Naive B cell (primary cell): ENCODE measurements around the gene GPR39. TPM values are rescaled to one million over a fixed set of nuclear protein-coding genes. Genes with fewer than 3 reads are reported as not detected.
"Not testable (repeated sequence)": the region's sequence is repeated elsewhere in the genome, so short reads cannot be mapped to it uniquely, and the experiment has no call there.

Experiments used
- ATAC-seq, 2 donors: fragments of 150-1000 bp; cut with Tn5 transposase; 2 replicates each; pipeline ENCODE4 v1.10.0; 2021; ENCODE audit warnings: low read depth in 2 of 2, mild to moderate bottlenecking in 2 of 2, moderate library complexity in 2 of 2
- DNase-seq: peaks from one replicate; pipeline ENCODE4 v3.0.0; 2022
- H3K27ac Mint-ChIP-seq, 6 donors: one replicate each; pipeline ENCODE4 v1.8.0; 2020 to 2022; ENCODE audit warnings: mild to moderate bottlenecking in 6 of 6, mixed read lengths in 6 of 6, moderate library complexity in 5 of 6, inconsistent platforms in 2 of 6
- H3K27me3 Mint-ChIP-seq, 3 donors: one replicate each; pipeline ENCODE4 v1.8.0; 2021 to 2022; ENCODE audit warnings: mixed read lengths in 3 of 3, mild to moderate bottlenecking in 1 of 3
- H3K36me3 Mint-ChIP-seq, 2 donors: one replicate each; pipeline ENCODE4 v1.8.0; 2020 to 2022; ENCODE audit warnings: mixed read lengths in 2 of 2, inconsistent platforms in 1 of 2, mild to moderate bottlenecking in 1 of 2
- H3K4me1 Mint-ChIP-seq, 3 donors: one replicate each; pipeline ENCODE4 v1.8.0; 2020 to 2022; ENCODE audit warnings: mixed read lengths in 3 of 3, inconsistent platforms in 1 of 3, mild to moderate bottlenecking in 1 of 3, moderate library complexity in 1 of 3
- H3K4me3 Mint-ChIP-seq, 8 donors: one replicate each; pipeline ENCODE4 v1.8.0; 2020 to 2022; ENCODE audit warnings: mild to moderate bottlenecking in 8 of 8, mixed read lengths in 8 of 8, moderate library complexity in 8 of 8, inconsistent platforms in 2 of 8
- H3K9me3 Mint-ChIP-seq, 7 donors: one replicate each; pipeline ENCODE4 v1.8.0; 2020 to 2022; ENCODE audit warnings: mixed read lengths in 7 of 7, mild to moderate bottlenecking in 5 of 7, inconsistent platforms in 2 of 7, moderate library complexity in 1 of 7
- polyA plus RNA-seq, 6 donors: library from polyadenylated mRNA; unstranded; fragments of 300-500 nt; fragmentation: Illumina TruSeq; gene quantifications; one replicate each; pipeline ENCODE4 v1.2.3, GENCODE V29; 2021; ENCODE audit warnings: low read depth in 6 of 6

The GPR39 gene
- polyA plus RNA-seq, 6 donors from 2014 or later, result not detected

GRCh38 chr2:132496555-132496954 is 80.0 kb downstream of the GPR39 start:
- no peak overlapping the region for H3K27ac Mint-ChIP-seq
- peaks cover 0 to 10% (median 0%) of the 10 kb centered on the region in 7 donors for H3K9me3 Mint-ChIP-seq
- DNase-seq (no peak), ATAC-seq (no peak)
- H3K4me3 Mint-ChIP-seq, result no peak overlapping the region
- H3K4me1 Mint-ChIP-seq, result no peaks in the 10 kb centered on the region
- H3K36me3 Mint-ChIP-seq, result no peaks in the 10 kb centered on the region
- H3K27me3 Mint-ChIP-seq, result no peaks in the 10 kb centered on the region

- no peak for ATAC-seq
- Mint-ChIP-seq H3K9me3 (peaks cover 0 to 18% (median 5%) of the 10 kb centered on the region in 7 donors), H3K4me1 (no peaks in the 10 kb centered on the region), H3K27me3 (no peaks in the 10 kb centered on the region), H3K36me3 (no peaks in the 10 kb centered on the region), H3K27ac (no peak overlapping the region), H3K4me3 (no peak overlapping the region)
- no peak for DNase-seq
These were observed 81.0 kb downstream of the GPR39 start for GRCh38 chr2:132497591-132497990.

DNA sequence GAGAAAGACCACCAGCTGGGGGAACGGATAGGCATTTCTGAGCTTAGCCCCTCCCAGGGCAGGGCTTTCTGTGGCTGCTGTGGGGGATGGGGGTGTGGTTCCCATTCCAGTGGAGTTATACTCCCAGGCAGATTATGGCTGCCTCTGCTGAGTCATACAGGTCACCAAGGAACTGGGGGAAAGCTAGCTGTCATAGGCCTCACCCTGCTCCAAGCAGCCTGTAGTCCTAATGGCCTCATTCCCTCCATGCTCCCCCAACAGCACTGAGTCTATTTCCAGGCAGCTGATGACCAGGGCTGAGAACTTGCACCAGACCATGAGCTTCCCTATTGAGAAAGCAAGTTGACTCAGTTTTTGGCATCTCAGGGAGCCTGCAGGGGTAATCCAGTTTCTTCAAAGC is 87.1 kb downstream of the GPR39 start:
- ATAC-seq, result no peak
- Mint-ChIP-seq H3K4me3 (no peak overlapping the region), H3K27me3 (no peaks in the 10 kb centered on the region), H3K36me3 (peaks cover 0 to 3% of the 10 kb centered on the region in 2 donors), H3K9me3 (peaks cover 0 to 58% (median 12%) of the 10 kb centered on the region in 7 donors), H3K4me1 (no peaks in the 10 kb centered on the region), H3K27ac (peak overlapping the region in 1 of 6 donors; percentile 20)
- DNase-seq, result no peak

- H3K36me3 Mint-ChIP-seq, result no peaks in the 10 kb centered on the region
- no peak for ATAC-seq
- no peak overlapping the region for H3K4me3 Mint-ChIP-seq
These were observed 98.4 kb downstream of the GPR39 start for GRCh38 chr2:132515010-132515409.

DNA sequence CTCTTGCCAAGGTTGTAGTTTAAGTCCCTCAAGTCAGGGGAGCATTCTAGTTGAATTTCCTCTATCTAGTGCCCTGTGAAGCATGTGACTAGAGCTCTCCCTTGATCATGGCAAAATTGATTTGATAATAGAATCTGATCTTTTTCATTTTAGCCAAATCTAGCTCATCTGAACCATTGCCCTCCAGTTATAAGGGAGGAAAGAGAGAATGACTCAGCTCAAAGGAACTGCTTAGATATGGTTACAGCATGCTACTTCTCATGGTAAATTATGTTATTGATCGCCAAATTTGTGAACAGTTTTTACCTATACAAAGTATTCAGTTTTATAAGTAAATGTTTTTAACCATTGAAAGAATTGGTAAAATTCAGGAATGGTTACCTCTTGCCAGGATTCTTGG is 100.8 kb downstream of the GPR39 start:
- ATAC-seq, result no peak
- Mint-ChIP-seq H3K36me3 (no peaks in the 10 kb centered on the region), H3K4me3 (no peak overlapping the region), H3K9me3 (peaks cover 0 to 4% (median 0%) of the 10 kb centered on the region in 7 donors), H3K4me1 (no peaks in the 10 kb centered on the region), H3K27ac (no peak overlapping the region), H3K27me3 (no peaks in the 10 kb centered on the region)
- no peak for DNase-seq

More at GRCh38 chr2:132515010-132515409, 98.4 kb downstream of the GPR39 start:
- DNase-seq, result no peak
- Mint-ChIP-seq H3K4me1 (no peaks in the 10 kb centered on the region), H3K27me3 (no peaks in the 10 kb centered on the region), H3K27ac (no peak overlapping the region), H3K9me3 (peaks cover 0 to 8% (median under 1%) of the 10 kb centered on the region in 7 donors)

- no peak overlapping the region for H3K4me3 Mint-ChIP-seq
- peaks cover 0 to 4% (median 0%) of the 10 kb centered on the region in 7 donors for H3K9me3 Mint-ChIP-seq
- ATAC-seq, result no peak
- no peaks in the 10 kb centered on the region for H3K27me3 Mint-ChIP-seq
- H3K36me3 Mint-ChIP-seq, result no peaks in the 10 kb centered on the region
- DNase-seq, result no peak
- no peak overlapping the region for H3K27ac Mint-ChIP-seq
- H3K4me1 Mint-ChIP-seq, result no peaks in the 10 kb centered on the region
These were observed 101.7 kb downstream of the GPR39 start for GRCh38 chr2:132518302-132518701.

GRCh38 chr2:132519566-132519965 is 103.0 kb downstream of the GPR39 start:
- ATAC-seq (no peak), DNase-seq (no peak)
- H3K27ac Mint-ChIP-seq, result no peak overlapping the region
- no peak overlapping the region for H3K4me3 Mint-ChIP-seq
- H3K4me1 Mint-ChIP-seq, result no peaks in the 10 kb centered on the region
- H3K27me3 Mint-ChIP-seq, result no peaks in the 10 kb centered on the region
- peaks cover 0 to 4% (median 0%) of the 10 kb centered on the region in 7 donors for H3K9me3 Mint-ChIP-seq
- H3K36me3 Mint-ChIP-seq, result no peaks in the 10 kb centered on the region

DNA sequence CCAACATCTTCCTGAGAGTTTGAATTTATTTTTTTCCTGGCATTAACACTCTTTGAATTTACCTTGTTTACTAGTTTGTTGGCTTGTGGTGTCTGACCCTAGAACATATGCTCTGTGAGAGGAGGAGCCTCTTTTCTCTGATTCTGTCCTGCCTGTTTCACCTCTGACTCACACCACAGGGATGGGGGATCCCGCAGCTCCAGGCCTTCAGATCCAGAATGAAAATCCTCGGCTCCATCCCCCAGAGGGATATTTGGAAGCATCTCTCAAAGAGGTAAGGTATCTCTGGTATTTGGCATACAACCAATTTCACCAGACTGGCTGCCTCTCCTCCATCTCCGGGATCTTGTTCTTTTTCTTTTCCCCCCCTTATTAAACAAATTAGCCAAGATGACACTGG is 104.7 kb downstream of the GPR39 start:
- Mint-ChIP-seq H3K4me1 (no peaks in the 10 kb centered on the region), H3K27me3 (no peaks in the 10 kb centered on the region), H3K36me3 (no peaks in the 10 kb centered on the region), H3K4me3 (no peak overlapping the region), H3K27ac (no peak overlapping the region), H3K9me3 (peaks cover 0 to 4% (median 0%) of the 10 kb centered on the region in 7 donors)
- DNase-seq, result no peak
- ATAC-seq, result no peak

DNA sequence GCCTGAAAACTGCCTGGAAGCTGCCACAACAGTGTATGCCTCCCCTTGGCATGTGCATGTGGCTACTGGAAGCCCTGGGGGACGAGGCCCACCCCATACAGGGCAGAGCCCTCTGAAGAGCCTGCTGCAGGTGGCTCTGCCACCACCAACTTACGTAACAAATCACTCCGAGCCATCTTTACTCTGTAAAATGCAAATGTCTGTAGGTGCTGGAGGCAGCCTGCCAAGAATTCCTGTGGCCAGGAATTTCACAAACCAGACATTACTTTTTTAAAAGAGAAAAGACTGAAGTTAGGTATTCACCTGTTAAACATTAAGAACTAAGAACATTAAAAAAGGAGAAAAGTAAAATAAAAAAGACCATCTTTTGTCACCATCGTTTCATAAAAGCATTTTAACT is 106.3 kb downstream of the GPR39 start:
- H3K4me1 Mint-ChIP-seq, result no peaks in the 10 kb centered on the region
- H3K4me3 Mint-ChIP-seq, result no peak overlapping the region
- H3K9me3 Mint-ChIP-seq, result peaks cover 0 to 4% (median 0%) of the 10 kb centered on the region in 7 donors
- DNase-seq (no peak), ATAC-seq (no peak)
- no peaks in the 10 kb centered on the region for H3K36me3 Mint-ChIP-seq
- no peaks in the 10 kb centered on the region for H3K27me3 Mint-ChIP-seq
- no peak overlapping the region for H3K27ac Mint-ChIP-seq

DNA sequence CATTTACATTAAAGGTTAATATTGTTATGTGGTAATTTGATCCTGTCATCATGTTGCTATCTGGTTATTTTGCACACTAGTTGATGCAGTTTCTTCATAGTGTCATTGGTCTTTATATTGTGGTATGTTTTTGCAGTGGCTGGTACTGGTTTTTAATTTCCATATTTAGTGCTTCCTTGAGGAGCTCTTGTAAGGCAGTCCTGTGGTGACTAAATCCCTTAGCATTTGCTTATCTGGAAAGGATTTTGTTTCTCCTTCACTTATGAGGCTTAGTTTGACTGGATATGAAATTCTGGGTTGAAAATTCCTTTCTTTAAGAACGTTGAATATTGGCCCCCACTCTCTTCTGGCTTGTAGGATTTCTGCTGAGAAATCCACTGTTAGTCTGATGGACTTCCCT is 120.5 kb downstream of the GPR39 start:
- not testable (repeated sequence) for H3K36me3 Mint-ChIP-seq, ATAC-seq, DNase-seq, H3K4me3 Mint-ChIP-seq, H3K4me1 Mint-ChIP-seq, H3K27ac Mint-ChIP-seq, H3K27me3 Mint-ChIP-seq
- peaks cover 2 to 43% (median 12%) of the 10 kb centered on the region in 7 donors for H3K9me3 Mint-ChIP-seq

DNA sequence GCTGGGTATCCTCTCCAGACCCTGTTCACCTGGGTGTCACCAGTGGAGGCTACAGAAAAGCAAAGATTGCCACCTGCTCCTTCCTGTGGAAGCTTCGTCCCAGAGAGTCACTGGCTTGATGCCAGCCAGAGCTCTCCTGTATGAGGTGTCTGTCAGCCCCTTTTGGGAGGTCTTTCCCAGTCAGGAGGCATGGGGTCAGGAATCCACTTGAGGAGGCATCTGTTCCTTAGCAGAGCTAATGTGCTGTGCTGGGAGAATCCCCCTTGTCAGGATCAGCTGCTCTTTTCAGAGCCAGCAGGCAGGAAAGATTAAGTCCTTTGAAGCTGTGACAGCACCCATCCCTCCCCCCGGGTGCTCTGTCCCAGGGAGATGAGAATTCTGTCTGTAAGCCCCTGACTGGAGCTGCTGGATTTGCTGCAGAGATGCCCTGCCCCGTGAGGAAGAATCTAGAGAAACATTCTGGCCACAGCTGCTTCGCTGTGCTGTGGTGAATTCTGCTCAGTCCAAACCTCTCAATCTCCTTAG is 121.8 kb downstream of the GPR39 start:
- no peak overlapping the region for H3K4me3 Mint-ChIP-seq
- DNase-seq, result no peak
- no peaks in the 10 kb centered on the region for H3K36me3 Mint-ChIP-seq
- no peak overlapping the region for H3K27ac Mint-ChIP-seq
- no peak for ATAC-seq
- H3K4me1 Mint-ChIP-seq, result no peaks in the 10 kb centered on the region
- no peaks in the 10 kb centered on the region for H3K27me3 Mint-ChIP-seq
- peaks cover 4 to 43% (median 12%) of the 10 kb centered on the region in 7 donors for H3K9me3 Mint-ChIP-seq

DNA sequence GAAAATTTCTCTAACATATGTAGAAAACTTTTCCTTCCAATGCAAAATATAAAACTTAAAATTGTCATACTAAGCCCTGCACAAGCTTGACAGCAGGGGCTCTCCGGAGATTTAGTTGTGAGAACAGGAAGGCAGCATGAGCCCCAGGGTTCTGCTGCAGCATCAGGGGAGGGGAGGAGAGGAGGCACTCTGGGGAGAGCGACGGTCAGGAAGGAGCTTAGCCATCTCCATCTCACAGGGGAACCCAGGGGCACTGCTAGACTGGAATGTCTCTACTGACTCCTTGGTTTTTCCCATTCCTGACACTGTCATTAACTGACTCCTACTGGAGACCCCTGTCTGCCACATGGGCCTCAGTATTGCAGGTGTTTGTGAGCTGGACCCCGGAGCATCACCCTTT is 123.6 kb downstream of the GPR39 start:
- peak overlapping the region in 1 of 8 donors; percentile 39 for H3K4me3 Mint-ChIP-seq
- no peaks in the 10 kb centered on the region for H3K27me3 Mint-ChIP-seq
- H3K36me3 Mint-ChIP-seq, result no peaks in the 10 kb centered on the region
- H3K9me3 Mint-ChIP-seq, result peaks cover 4 to 49% (median 16%) of the 10 kb centered on the region in 7 donors
- ATAC-seq (no peak), DNase-seq (no peak)
- no peak overlapping the region for H3K27ac Mint-ChIP-seq
- no peaks in the 10 kb centered on the region for H3K4me1 Mint-ChIP-seq

DNA sequence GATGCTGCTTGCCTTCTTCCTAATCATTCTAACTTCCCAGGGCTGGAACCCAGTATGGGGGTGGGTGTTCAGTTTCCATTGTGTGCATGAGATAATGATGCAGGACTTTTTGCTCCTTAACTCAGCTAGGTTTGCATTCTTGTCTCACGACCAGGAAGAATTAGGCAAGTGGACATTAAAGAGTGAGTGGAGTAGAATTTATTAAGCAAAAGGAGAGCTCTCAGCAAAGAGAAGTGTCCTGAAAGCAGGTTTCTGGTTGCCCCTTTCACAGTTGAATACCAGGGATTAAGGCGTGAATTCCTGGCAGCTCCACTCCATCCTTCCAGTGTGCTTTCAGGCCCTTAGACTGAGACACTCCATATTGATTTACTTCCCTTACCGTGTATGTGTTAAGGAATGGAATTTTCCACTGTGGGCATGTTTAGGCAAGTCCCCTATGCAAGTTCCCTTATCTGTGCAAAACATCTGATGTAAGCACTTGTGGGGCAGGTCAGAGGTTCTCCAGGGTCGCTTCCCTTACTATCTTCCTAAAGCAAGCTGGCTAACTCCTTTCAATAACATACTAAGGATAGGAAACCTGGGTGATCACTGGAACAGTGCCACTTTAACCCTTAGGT is 126.5 kb downstream of the GPR39 start:
- no peak overlapping the region for H3K27ac Mint-ChIP-seq
- peaks cover 0 to 12% (median 3%) of the 10 kb centered on the region in 3 donors for H3K27me3 Mint-ChIP-seq
- H3K4me1 Mint-ChIP-seq, result no peaks in the 10 kb centered on the region
- DNase-seq (no peak), ATAC-seq (no peak)
- no peaks in the 10 kb centered on the region for H3K36me3 Mint-ChIP-seq
- peaks cover 2 to 23% (median 6%) of the 10 kb centered on the region in 7 donors for H3K9me3 Mint-ChIP-seq
- no peak overlapping the region for H3K4me3 Mint-ChIP-seq

DNA sequence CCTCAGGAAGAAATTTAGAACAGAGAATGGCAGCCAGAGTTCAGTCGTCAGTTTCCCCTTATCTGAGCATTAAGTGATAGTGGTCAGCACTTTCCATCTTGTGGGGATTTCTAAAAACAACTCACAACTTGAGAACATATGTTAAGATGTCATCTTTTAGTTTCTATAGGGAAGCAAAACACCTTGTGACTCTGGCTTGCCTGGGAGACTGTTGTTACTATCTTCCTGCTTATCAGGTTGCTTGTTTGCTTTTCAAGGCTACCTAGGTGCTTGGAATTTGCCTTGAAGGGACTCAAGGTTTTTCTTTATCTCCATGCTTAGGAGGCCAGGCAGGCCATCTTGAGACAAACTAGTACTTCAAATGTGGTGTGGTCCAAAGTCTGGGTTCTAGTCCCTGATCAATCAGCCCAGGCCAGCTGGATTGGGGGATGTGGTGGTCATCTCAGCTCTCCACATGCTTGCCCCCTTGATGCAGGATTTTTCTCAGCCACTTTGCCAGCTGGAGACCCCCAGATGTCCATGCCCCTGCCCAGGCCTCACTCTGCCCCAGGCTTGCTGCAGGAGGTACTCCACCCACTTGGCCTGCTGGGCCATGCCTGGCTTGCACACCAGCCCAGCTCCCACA is 127.5 kb downstream of the GPR39 start:
- Mint-ChIP-seq H3K27ac (no peak overlapping the region), H3K4me3 (no peak overlapping the region), H3K36me3 (no peaks in the 10 kb centered on the region), H3K9me3 (peaks cover 2 to 23% (median 6%) of the 10 kb centered on the region in 7 donors), H3K27me3 (peaks cover 0 to 18% (median 6%) of the 10 kb centered on the region in 3 donors), H3K4me1 (no peaks in the 10 kb centered on the region)
- DNase-seq (no peak), ATAC-seq (no peak)
